ENCODE data around the gene MRPS12.

Gene MRPS12

DNA sequence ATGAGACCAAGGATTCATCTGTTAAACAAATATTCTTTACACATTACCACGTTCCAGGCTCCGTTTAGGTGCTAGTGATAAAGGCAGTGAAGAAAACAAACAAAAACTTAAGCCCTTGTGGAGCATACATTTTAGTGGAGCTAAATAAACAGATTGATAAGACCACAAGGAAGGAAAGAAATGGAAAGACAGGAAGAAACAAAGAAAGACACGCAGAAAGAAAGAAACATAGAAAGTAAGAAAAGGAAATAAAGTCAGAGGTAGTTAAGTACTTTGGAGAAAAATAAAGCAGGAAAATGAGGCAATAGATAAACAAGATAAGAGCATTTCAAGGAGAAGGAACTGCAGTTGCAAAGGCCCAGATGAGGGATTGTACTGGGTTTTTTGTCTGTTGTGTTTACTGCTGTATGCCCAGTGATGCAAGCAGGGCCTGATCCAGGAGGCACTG is 30.0 kb upstream of the MRPS12 start:
- H3K27ac Mint-ChIP-seq, result peak overlapping the region; percentile 67
- no peak for DNase-seq
- peaks cover 21% of the 10 kb centered on the region for H3K36me3 Mint-ChIP-seq
- peaks cover 45% of the 10 kb centered on the region for H3K4me1 Mint-ChIP-seq
- CTCF ChIA-PET, result interaction anchor here (0.6 to 1.9 kb wide), 7 partner anchors 13 to 498 kb away, joined by 3 to 14 read pairs (median 4); partner anchors contain the start of genes FAM98C, MRPS12 and SARS2
- peak overlapping the region; percentile 84 for H3K4me3 Mint-ChIP-seq
- no peaks in the 10 kb centered on the region for H3K27me3 Mint-ChIP-seq
- peaks cover 2% of the 10 kb centered on the region for H3K9me3 Mint-ChIP-seq

DNA sequence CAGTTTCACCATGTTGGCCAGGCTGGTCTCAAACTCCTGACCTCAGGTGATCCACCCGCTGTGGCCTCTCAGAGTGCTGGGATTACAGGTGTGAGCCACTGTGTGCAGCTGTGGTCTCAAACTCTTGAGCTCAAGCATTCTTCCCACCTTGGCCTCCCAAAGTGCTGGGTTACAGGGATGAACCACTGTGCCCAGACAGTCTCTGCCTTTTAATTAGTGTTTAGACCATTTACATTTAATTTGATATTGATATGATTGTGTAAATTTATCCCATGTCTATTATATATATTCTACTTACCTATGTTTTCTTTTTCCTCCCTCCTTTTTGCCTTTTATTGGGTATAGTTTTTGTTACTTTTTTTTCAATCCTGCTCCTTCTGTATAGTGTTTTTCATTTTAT is 29.1 kb upstream of the MRPS12 start:
- peak overlapping the region; percentile 84 for H3K4me3 Mint-ChIP-seq
- no peaks in the 10 kb centered on the region for H3K27me3 Mint-ChIP-seq
- H3K4me1 Mint-ChIP-seq, result peaks cover 45% of the 10 kb centered on the region
- peak overlapping the region; percentile 4 for H3K27ac Mint-ChIP-seq
- DNase-seq, result no peak
- H3K9me3 Mint-ChIP-seq, result peaks cover 2% of the 10 kb centered on the region
- CTCF ChIA-PET, result no interaction called here
- H3K36me3 Mint-ChIP-seq, result peaks cover 25% of the 10 kb centered on the region

DNA sequence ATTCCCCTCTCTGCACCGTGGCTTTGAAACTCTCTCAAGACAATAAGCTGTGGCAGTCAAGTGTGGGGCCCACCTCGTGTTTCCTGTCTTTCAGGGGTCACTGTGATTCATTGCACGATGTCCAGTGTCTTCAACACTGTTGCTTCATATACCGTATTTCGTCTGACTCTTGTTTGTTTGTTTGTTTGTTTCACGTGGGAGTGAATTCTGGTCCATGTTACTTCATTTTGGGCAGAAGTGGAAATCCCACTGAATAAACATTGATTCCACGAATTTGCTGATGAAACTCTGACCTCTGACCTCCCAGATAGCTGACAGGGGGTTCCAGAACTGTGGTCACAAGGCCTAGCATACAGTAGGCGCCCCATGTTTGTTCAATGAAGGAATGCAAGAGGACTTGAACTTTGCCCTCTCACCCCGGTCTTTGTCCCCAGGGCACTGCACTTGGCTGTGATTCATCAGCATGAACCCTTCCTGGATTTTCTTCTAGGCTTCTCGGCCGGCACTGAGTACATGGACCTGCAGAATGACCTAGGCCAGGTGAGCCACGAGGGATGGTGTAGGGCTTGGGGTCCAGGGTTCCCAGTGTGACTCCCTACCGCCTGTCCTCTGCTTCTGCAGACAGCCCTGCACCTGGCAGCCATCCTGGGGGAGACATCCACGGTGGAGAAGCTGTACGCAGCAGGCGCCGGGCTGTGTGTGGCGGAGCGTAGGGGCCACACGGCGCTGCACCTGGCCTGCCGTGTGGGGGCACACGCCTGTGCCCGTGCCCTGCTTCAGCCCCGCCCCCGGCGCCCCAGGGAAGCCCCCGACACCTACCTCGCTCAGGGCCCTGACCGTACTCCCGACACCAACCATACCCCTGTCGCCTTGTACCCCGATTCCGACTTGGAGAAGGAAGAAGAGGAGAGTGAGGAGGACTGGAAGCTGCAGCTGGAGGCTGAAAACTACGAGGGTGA is 25.9 kb upstream of the MRPS12 start:
- Mint-ChIP-seq H3K27ac (no peak overlapping the region), H3K4me1 (peaks cover 33% of the 10 kb centered on the region), H3K4me3 (no peak overlapping the region), H3K9me3 (peaks cover 7% of the 10 kb centered on the region), H3K27me3 (no peaks in the 10 kb centered on the region), H3K36me3 (peaks cover 44% of the 10 kb centered on the region)
- CTCF ChIA-PET, result no interaction called here
- no peak for DNase-seq

DNA sequence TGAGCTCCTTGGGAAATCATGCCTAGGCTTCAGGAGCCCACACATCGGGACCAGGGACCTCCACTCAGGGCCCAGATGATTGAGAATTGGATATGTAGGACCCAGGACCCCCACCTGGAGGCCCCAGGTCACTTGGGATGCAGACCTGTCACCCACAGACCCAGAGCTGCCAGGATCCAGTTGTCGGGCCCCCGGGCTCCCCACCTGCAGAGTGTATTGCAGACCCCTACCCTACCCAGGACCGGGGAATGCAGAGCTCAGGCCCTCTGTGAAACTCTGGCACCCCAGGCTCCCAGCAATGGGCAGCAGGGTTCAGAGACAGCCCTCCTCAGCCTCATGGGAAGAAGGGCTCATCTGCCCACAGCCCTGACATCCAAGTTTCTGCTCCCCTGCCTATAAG is 25.1 kb upstream of the MRPS12 start:
- Mint-ChIP-seq H3K36me3 (peaks cover 44% of the 10 kb centered on the region), H3K27ac (no peak overlapping the region), H3K27me3 (no peaks in the 10 kb centered on the region), H3K9me3 (peaks cover 7% of the 10 kb centered on the region), H3K4me1 (peaks cover 30% of the 10 kb centered on the region), H3K4me3 (no peak overlapping the region)
- CTCF ChIA-PET, result interaction anchor here (0.6 kb wide), 1 partner anchor 22 kb away, joined by 3 read pairs; no protein-coding TSS in a partner anchor
- DNase-seq, result no peak

DNA sequence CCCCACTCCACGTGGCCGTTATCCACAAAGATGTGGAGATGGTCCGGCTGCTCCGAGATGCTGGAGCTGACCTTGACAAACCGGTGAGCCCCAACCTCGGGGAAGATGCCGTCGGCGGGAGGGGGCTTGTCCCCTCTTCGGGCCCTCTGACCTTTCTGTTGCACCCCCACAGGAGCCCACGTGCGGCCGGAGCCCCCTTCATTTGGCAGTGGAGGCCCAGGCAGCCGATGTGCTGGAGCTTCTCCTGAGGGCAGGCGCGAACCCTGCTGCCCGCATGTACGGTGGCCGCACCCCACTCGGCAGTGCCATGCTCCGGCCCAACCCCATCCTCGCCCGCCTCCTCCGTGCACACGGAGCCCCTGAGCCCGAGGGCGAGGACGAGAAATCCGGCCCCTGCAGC is 23.5 kb upstream of the MRPS12 start:
- peaks cover 6% of the 10 kb centered on the region for H3K9me3 Mint-ChIP-seq
- CTCF ChIA-PET, result no interaction called here
- H3K27ac Mint-ChIP-seq, result no peak overlapping the region
- H3K36me3 Mint-ChIP-seq, result peaks cover 37% of the 10 kb centered on the region
- no peak overlapping the region for H3K4me3 Mint-ChIP-seq
- peaks cover 17% of the 10 kb centered on the region for H3K4me1 Mint-ChIP-seq
- no peaks in the 10 kb centered on the region for H3K27me3 Mint-ChIP-seq
- DNase-seq, result no peak

DNA sequence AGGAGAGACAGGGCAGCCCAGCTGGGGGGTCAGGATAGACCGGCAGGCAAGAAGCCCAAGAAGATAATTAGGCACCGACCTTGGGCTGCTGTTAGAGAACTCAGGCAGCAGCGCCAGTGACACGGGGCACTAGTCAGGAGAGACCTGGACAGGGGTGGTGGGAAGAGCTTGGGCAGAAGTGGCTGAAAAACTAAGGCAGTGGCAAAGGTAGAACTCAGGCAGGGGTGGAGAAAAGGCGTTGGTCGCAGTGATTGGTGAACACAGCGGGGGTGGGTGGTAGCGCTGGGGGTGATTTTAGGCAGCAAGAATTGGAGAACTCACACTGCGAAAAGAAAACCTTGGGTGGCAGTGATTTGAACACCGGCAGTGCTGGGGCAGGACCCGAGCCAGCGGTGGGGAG is 23.1 kb upstream of the MRPS12 start:
- Mint-ChIP-seq H3K36me3 (peaks cover 36% of the 10 kb centered on the region), H3K4me3 (no peak overlapping the region), H3K9me3 (peaks cover 6% of the 10 kb centered on the region), H3K27me3 (no peaks in the 10 kb centered on the region), H3K27ac (peak overlapping the region; percentile 5), H3K4me1 (peaks cover 17% of the 10 kb centered on the region)
- CTCF ChIA-PET, result interaction anchor here (0.7 kb wide), 1 partner anchor 391 kb away, joined by 3 read pairs; no protein-coding TSS in a partner anchor
- no peak for DNase-seq

DNA sequence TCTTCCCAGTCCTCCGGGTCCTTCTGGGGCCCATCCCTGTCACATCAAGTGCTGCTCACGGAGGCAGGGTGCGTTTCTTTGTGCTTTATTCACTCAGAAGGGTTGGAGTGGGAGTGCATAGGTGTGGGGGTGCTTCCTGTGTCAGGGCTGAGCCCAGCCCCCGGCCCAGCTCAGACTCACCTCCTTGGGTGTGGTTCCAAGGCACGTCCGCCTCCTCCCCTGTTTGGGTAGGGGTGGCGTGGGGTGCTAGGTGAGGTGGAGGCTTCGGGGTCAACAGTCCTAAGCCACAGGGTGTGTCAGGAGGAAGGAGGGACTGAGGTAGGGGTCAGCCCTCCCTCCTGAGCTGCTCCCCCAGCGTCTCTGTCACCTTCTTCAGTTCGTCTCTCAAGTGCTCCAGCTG is 21.8 kb upstream of the MRPS12 start:
- Mint-ChIP-seq H3K27ac (peak overlapping the region; percentile 68), H3K4me3 (no peak overlapping the region)

DNA sequence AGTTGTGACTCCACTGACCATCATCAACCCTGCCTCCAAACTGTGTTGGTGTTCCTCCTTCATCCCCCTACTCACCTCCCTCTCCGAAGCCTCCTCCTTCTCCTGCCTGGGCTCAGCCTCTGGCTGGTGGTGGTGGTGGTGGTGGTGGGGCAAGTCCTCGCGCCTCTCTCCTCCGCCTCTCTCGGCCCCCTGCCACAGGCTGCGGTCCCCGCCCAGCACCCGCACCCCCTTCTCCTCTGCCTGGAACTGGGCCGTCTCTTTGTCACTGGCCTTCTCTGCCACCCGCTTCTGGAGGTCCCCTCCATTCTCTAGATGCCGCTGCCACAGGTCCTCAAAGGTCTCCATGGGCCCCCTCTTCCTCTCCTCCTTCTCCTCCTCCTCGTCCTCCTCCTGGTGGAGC is 20.3 kb upstream of the MRPS12 start:
- H3K27me3 Mint-ChIP-seq, result no peaks in the 10 kb centered on the region
- peaks cover 6% of the 10 kb centered on the region for H3K9me3 Mint-ChIP-seq
- H3K4me1 Mint-ChIP-seq, result peaks cover 10% of the 10 kb centered on the region
- H3K4me3 Mint-ChIP-seq, result no peak overlapping the region
- CTCF ChIA-PET, result no interaction called here
- peaks cover 23% of the 10 kb centered on the region for H3K36me3 Mint-ChIP-seq
- no peak for DNase-seq
- no peak overlapping the region for H3K27ac Mint-ChIP-seq

More for the DNA sequence above, 21.8 kb upstream of the MRPS12 start:
- CTCF ChIA-PET, result interaction anchor here (0.9 kb wide), 1 partner anchor 21 kb away, joined by 6 read pairs; the partner anchor contains the start of genes MRPS12 and SARS2
- peaks cover 32% of the 10 kb centered on the region for H3K36me3 Mint-ChIP-seq
- peaks cover 15% of the 10 kb centered on the region for H3K4me1 Mint-ChIP-seq
- no peaks in the 10 kb centered on the region for H3K27me3 Mint-ChIP-seq
- peaks cover 6% of the 10 kb centered on the region for H3K9me3 Mint-ChIP-seq
- no peak for DNase-seq

DNA sequence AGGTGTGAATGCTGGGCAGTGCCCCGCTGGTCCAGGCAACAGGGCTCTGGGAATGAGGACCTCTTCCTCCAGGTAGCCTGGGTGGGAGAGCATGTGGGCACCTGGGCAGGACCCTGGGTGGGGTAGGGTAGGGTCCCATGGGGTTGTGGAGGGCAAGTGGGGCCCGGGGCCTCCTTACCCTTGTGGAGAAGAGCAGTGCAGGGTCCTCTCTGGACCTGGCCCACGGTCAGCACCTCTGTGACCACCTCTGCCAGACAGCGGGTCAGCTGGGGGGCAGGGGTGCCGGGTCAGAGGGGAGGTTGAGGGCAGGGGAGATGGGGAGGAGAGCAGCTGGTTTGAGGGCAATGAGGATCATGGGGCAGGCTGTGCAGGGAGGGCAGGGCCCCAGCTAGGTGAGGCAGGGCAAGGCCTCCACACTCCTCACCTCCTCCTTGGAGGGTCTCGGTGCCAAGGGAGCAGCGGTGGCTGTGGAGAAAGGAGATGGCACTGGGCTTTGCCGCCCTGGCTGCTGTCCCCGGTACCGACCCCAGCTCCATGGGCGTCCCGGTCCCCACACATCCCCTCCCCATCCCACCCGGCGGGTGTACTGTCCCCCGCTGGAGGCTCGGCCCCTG is 19.2 kb upstream of the MRPS12 start:
- Mint-ChIP-seq H3K27me3 (no peaks in the 10 kb centered on the region), H3K27ac (no peak overlapping the region), H3K4me3 (no peak overlapping the region), H3K36me3 (peaks cover 21% of the 10 kb centered on the region), H3K4me1 (peaks cover 10% of the 10 kb centered on the region), H3K9me3 (peaks cover 6% of the 10 kb centered on the region)
- CTCF ChIA-PET, result no interaction called here
- no peak for DNase-seq

DNA sequence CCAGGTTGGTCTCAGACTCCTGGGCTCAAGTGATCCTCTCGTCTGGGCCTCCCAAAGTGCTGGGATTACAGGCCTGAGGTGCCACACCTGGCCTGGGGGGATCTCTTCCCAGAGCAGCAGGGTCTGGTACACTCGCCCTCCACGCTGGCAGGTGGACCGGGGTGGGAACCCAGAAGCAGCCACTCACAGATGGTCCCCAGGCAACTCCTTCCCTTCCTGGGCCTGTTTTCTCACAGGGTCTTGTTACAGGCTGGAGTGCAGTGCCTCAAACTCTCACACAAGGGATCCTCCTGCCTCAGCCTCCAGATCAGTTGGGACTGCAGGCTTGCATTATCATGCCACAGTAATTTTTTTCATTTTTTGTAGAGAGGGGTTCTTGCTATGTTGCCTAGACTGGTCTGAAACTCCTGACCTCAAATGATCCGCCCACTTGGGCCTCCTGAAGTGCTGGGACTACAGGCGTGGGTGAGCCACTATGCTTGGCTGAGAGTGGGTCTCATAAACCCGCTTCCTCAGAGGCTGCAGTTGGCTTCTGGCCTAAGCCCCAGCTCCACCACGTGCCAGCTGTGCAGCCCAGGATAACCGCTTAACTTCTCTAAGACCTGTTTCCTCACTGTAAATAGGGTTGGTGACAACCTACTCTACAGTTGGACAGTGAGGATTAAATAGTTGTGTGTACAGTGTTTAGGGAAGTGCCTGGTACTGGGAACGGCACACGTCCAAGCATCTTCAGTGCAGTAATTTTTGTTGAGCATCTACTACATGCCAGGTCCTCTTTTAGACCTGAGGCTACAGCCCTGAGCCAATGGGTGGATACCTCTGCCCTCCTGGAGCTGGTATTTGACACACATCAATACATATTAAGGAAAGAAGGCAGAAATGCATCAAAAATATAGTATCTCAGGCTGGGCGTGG is 17.9 kb upstream of the MRPS12 start:
- peaks cover 1% of the 10 kb centered on the region for H3K9me3 Mint-ChIP-seq
- no peak overlapping the region for H3K27ac Mint-ChIP-seq
- CTCF ChIA-PET, result no interaction called here
- H3K4me3 Mint-ChIP-seq, result no peak overlapping the region
- peaks cover 7% of the 10 kb centered on the region for H3K36me3 Mint-ChIP-seq
- H3K4me1 Mint-ChIP-seq, result peaks cover 10% of the 10 kb centered on the region
- DNase-seq, result no peak
- no peaks in the 10 kb centered on the region for H3K27me3 Mint-ChIP-seq

DNA sequence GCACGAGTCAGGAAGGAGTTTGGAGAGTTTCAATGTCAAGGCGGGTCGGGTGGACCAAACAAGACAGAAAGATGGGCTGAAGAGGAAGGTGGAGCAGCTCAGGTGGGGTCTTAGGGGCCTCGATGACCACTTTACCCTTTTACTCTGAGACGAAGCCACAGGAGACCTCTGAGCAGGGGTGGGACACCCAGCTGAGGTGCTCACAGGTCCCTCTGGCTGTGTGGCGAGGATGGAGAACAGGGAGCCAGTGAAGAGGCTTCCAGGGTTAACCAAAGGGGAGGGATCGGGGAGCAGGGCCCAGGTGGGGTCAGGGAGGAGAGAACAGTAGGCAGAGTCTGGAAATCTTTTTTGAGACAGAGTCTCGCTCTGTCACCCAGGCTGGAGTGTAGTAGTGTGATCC is 16.8 kb upstream of the MRPS12 start:
- Mint-ChIP-seq H3K27ac (no peak overlapping the region), H3K36me3 (no peaks in the 10 kb centered on the region), H3K4me1 (peaks cover 5% of the 10 kb centered on the region), H3K4me3 (no peak overlapping the region), H3K9me3 (no peaks in the 10 kb centered on the region), H3K27me3 (no peaks in the 10 kb centered on the region)
- CTCF ChIA-PET, result no interaction called here
- DNase-seq, result no peak

DNA sequence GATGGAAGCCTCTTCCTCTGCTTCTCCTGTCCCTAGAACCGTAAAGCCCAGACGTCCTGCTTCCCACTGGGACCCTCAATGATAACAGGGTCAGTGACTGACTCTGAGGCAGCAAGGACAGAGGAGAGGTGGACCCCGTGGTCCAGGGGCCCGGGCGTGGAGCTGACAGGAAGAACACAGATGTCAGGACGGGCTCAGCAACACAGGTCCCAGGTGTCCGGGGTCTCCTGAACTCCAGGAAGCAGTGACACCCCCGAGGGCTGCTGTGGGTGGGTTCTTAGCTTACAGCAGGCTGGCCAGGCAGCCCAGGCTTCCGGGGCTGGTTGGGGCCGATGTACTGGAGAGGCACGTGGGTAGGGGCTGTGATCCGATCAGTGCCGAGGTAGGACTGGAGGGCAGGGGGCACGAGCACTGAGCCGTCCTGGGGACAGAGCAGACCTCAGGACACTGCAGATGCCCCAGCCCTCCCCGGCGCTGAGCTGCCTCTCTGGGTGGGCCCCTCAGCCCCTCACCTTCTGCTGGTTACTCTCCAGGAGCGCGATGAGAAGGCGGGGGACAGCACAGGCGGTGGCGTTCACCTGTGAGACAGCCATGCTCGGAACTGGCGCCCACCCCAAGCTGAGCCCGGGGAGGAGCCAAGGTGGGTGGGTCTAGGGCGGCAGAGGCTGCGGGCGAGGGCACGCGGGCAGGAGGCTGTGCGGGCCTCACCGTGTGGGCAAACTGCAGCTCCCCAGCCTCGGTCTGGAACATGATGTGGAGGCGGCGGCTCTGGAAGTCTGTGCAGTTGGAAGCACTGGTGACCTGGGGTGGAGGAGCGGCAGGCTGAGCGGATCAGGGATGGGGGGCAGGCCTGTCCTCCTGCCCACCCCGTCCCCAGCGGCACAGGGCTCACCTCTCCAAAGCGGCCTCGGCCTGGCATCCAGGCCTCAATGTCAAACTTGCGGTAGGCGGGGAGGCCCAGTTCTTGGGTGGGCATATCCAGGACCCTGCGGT is 15.1 kb upstream of the MRPS12 start:
- Mint-ChIP-seq H3K27me3 (no peaks in the 10 kb centered on the region), H3K4me1 (no peaks in the 10 kb centered on the region), H3K36me3 (no peaks in the 10 kb centered on the region), H3K4me3 (no peak overlapping the region), H3K27ac (no peak overlapping the region), H3K9me3 (no peaks in the 10 kb centered on the region)
- no peak for DNase-seq
- CTCF ChIA-PET, result no interaction called here

DNA sequence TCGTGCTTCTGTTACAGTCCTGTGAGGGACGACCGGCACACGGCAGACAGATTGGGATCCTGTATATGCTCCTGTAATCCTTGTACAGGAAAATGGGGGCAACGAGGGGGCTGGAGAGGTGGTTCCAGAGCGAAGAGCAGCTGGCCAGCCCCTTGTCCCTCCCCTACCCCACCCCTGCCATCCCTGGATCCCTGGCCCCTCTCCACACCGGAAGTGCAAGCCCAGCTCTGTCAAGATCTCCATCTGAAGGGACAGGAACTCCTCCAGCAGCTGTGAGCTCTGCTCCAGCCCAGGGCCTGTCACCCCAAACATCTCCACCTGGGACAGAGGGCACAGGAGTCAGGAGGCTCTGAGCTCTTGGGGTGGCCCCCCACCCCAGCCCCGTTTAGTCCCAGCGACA is 13.2 kb upstream of the MRPS12 start:
- H3K9me3 Mint-ChIP-seq, result no peaks in the 10 kb centered on the region
- H3K4me1 Mint-ChIP-seq, result no peaks in the 10 kb centered on the region
- DNase-seq, result no peak
- no peaks in the 10 kb centered on the region for H3K36me3 Mint-ChIP-seq
- no peak overlapping the region for H3K4me3 Mint-ChIP-seq
- CTCF ChIA-PET, result interaction anchor here (1.4 kb wide), 1 partner anchor 13 kb away, joined by 3 read pairs; the partner anchor contains the start of genes MRPS12 and SARS2
- H3K27me3 Mint-ChIP-seq, result no peaks in the 10 kb centered on the region
- H3K27ac Mint-ChIP-seq, result no peak overlapping the region

All from activated naive CD4-positive, alpha-beta T cell treated with anti-CD3 and anti-CD28 coated beads, Interleukin-2, amount 10 ng/mL, durations not matched to agents 7 days and 5 days (primary cell).